Trophoblast cell (in vitro differentiated cells and primary cell): ENCODE data around the gene ATG2B.

Experiments used
- DNase-seq, 2 donors: peaks; one replicate each; pipeline ENCODE4 v3.0.0-alpha.2; 2016
- H2AFZ ChIP-seq: 2 replicates; pipeline ENCODE4 v1.6.1; 2013; ENCODE audit warnings: low read length, moderate library complexity, mild to moderate bottlenecking; ENCODE audit not compliant: insufficient read depth, poor library complexity
- H2AK5ac ChIP-seq: 2 replicates; pipeline ENCODE4 v1.6.1; 2013; ENCODE audit warnings: mild to moderate bottlenecking, low read length
- H2BK120ac ChIP-seq: 2 replicates; pipeline ENCODE4 v1.6.1; 2013; ENCODE audit warnings: low read length, mild to moderate bottlenecking, moderate library complexity; ENCODE audit not compliant: insufficient read depth, poor library complexity
- H2BK12ac ChIP-seq: 2 replicates; pipeline ENCODE4 v1.6.1; 2013; ENCODE audit warnings: mild to moderate bottlenecking, low read length, moderate library complexity
- H2BK5ac ChIP-seq: 2 replicates; pipeline ENCODE4 v1.6.1; 2013; ENCODE audit warnings: low read length, low read depth, moderate library complexity, mild to moderate bottlenecking; ENCODE audit not compliant: poor library complexity
- H3K14ac ChIP-seq: 2 replicates; pipeline ENCODE4 v1.6.1; 2013; ENCODE audit warnings: mild to moderate bottlenecking, low read length
- H3K18ac ChIP-seq: 2 replicates; pipeline ENCODE4 v1.6.1; 2013; ENCODE audit warnings: mild to moderate bottlenecking, low read length
- H3K23ac ChIP-seq: 2 replicates; pipeline ENCODE4 v1.6.1; 2013; ENCODE audit warnings: low read length
- H3K27ac ChIP-seq: 2 replicates; pipeline ENCODE4 v1.5.1; 2013; ENCODE audit warnings: low read depth, mild to moderate bottlenecking, inconsistent platforms, low read length, moderate library complexity
- H3K27me3 ChIP-seq: 2 replicates; pipeline ENCODE4 v1.6.1; 2013; ENCODE audit warnings: inconsistent platforms, mild to moderate bottlenecking, low read length, moderate library complexity; ENCODE audit not compliant: insufficient read depth
- H3K36me3 ChIP-seq, 2 experiments: 1 replicate in 1 of 2; 2 replicates in 1 of 2; pipeline ENCODE4 v1.6.1; 2013; ENCODE audit warnings: low read length in 2 of 2, mild to moderate bottlenecking in 2 of 2, moderate library complexity in 1 of 2; ENCODE audit not compliant: insufficient read depth in 2 of 2, control insufficient read depth in 1 of 2
- H3K4ac ChIP-seq: 2 replicates; pipeline ENCODE4 v1.6.1; 2013; ENCODE audit warnings: low read depth, mild to moderate bottlenecking, low read length, moderate library complexity
- H3K4me1 ChIP-seq, 2 experiments: 1 replicate in 1 of 2; 2 replicates in 1 of 2; pipeline ENCODE4 v1.6.1; 2013; ENCODE audit warnings: low read length in 2 of 2, mild to moderate bottlenecking in 2 of 2, moderate library complexity in 1 of 2; ENCODE audit not compliant: insufficient read depth in 2 of 2, control insufficient read depth in 1 of 2
- H3K4me2 ChIP-seq: 2 replicates; pipeline ENCODE4 v1.6.1; 2013; ENCODE audit warnings: inconsistent platforms, mild to moderate bottlenecking, low read length, moderate library complexity
- H3K4me3 ChIP-seq: 2 replicates; pipeline ENCODE4 v1.5.1; 2013; ENCODE audit warnings: mild to moderate bottlenecking, low read depth, low read length, inconsistent platforms
- H3K79me1 ChIP-seq: one replicate; pipeline ENCODE4 v1.6.1; 2013; ENCODE audit warnings: low read length
- H3K79me2 ChIP-seq: 2 replicates; pipeline ENCODE4 v1.6.1; 2013; ENCODE audit warnings: low read length, mild to moderate bottlenecking; ENCODE audit not compliant: control insufficient read depth, insufficient read depth, poor library complexity
- H3K9ac ChIP-seq: 2 replicates; pipeline ENCODE4 v1.6.1; 2013; ENCODE audit warnings: mild to moderate bottlenecking, low read length
- H3K9me3 ChIP-seq: 2 replicates; pipeline ENCODE4 v1.6.1; 2013; ENCODE audit warnings: low read depth, mild to moderate bottlenecking, control low read depth, inconsistent platforms, low read length; ENCODE audit not compliant: insufficient read depth
- H4K12ac ChIP-seq: 2 replicates; pipeline ENCODE4 v1.6.1; 2013; ENCODE audit warnings: low read depth, mild to moderate bottlenecking, low read length, moderate library complexity
- H4K8ac ChIP-seq: 2 replicates; pipeline ENCODE4 v1.6.1; 2013; ENCODE audit warnings: low read depth, mild to moderate bottlenecking, low read length, moderate library complexity
- H4K91ac ChIP-seq: one replicate; pipeline ENCODE4 v1.6.1; 2013; ENCODE audit warnings: low read depth, mild to moderate bottlenecking, low read length, moderate library complexity
- WGBS: extraction: QIAGEN DNeasy Blood & Tissue Kit; methylation state at CpG from one replicate; pipeline ENCODE4 v1.1.7; 2013; ENCODE audit warnings: missing lambda C conversion rate; ENCODE audit not compliant: insufficient read length, insufficient coverage; ENCODE audit errors: extremely low coverage; 5-methylcytosine and 5-hydroxymethylcytosine counted together

Gene ATG2B

DNA sequence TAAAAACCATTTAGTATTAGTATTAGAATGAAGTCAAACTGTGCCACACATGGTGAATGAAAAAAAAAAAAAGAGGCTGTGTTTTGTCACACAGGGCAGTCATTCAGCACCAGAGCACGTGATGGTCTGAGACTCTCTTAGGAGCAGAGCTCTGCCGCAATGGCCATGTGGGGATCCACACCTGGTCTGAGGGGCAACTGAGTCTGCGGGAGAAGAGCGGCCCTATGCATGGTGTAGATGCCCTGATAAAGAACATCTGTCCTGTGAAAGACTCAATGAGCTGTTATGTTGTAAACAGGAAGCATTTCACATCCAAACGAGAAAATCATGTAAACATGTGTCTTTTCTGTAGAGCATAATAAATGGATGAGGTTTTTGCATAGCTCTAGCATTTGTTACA is 119.4 kb downstream of the ATG2B start:
- Histone ChIP-seq H2BK120ac (no peak overlapping the region), H4K12ac (no peak overlapping the region), H2AK5ac (no peak overlapping the region), H2BK5ac (no peak overlapping the region), H3K9ac (no peak overlapping the region), H3K4me1 (peaks cover 22 to 23% of the 10 kb centered on the region in 2 experiments), H4K91ac (no peak overlapping the region), H3K4ac (no peak overlapping the region), H3K79me1 (peaks cover 16% of the 10 kb centered on the region), H3K14ac (no peak overlapping the region), H3K79me2 (no peaks in the 10 kb centered on the region), H3K4me3 (no peak overlapping the region), H3K4me2 (no peak overlapping the region), H3K27me3 (no peaks in the 10 kb centered on the region), H3K36me3 (peaks cover 31 to 41% of the 10 kb centered on the region in 2 experiments), H2AFZ (no peak overlapping the region), H4K8ac (no peak overlapping the region), H3K9me3 (peaks cover 12% of the 10 kb centered on the region), H3K23ac (no peak overlapping the region), H3K27ac (no peak overlapping the region), H2BK12ac (no peak overlapping the region), H3K18ac (no peak overlapping the region)
- no CpG with 5 or more reads among the region's 5 CpGs for WGBS
- DNase-seq = no peak

DNA sequence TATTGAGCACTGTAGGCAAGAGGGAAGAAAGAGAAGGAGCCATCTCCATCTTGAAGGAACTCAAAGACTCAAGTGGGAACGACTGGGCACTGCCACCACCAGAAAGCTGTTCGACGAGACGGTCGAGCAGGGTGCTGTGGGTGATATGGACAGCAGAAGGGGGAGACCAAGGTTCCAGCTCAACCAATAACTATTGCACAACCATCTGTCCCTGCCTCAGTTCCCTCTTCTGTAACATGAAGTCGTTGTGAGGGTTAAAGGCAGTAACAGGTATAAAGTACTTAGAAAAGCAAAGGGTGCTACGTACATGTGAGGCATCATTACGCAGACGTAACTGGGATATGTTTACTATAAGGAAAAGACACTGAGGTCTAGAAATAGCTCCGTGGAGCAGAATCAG is 121.0 kb downstream of the ATG2B start:
- peaks cover 13% of the 10 kb centered on the region for H3K9me3 ChIP-seq
- no peak overlapping the region for H3K4me2 ChIP-seq
- peaks cover 9% of the 10 kb centered on the region for H3K79me1 ChIP-seq
- H3K4ac ChIP-seq = no peak overlapping the region
- no peak overlapping the region for H4K12ac ChIP-seq
- no peak overlapping the region for H2BK5ac ChIP-seq
- no CpG with 5 or more reads among the region's 10 CpGs for WGBS
- no peaks in the 10 kb centered on the region for H3K27me3 ChIP-seq
- H3K18ac ChIP-seq = no peak overlapping the region
- H3K4me3 ChIP-seq = no peak overlapping the region
- no peak overlapping the region for H4K91ac ChIP-seq
- H2AFZ ChIP-seq = no peak overlapping the region
- H3K4me1 ChIP-seq = peaks cover 18 to 19% of the 10 kb centered on the region in 2 experiments
- H3K23ac ChIP-seq = no peak overlapping the region
- H2BK12ac ChIP-seq = no peak overlapping the region
- H2AK5ac ChIP-seq = no peak overlapping the region
- no peak overlapping the region for H2BK120ac ChIP-seq
- H4K8ac ChIP-seq = no peak overlapping the region
- DNase-seq = no peak
- no peak overlapping the region for H3K27ac ChIP-seq
- H3K36me3 ChIP-seq = peaks cover 42 to 58% of the 10 kb centered on the region in 2 experiments
- no peak overlapping the region for H3K9ac ChIP-seq
- H3K14ac ChIP-seq = no peak overlapping the region
- H3K79me2 ChIP-seq = no peaks in the 10 kb centered on the region

DNA sequence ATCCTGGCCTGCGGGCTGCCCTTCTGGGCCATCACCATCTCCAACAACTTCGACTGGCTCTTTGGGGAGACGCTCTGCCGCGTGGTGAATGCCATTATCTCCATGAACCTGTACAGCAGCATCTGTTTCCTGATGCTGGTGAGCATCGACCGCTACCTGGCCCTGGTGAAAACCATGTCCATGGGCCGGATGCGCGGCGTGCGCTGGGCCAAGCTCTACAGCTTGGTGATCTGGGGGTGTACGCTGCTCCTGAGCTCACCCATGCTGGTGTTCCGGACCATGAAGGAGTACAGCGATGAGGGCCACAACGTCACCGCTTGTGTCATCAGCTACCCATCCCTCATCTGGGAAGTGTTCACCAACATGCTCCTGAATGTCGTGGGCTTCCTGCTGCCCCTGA is 122.5 kb downstream of the ATG2B start:
- no peak for DNase-seq
- peaks cover 49 to 67% of the 10 kb centered on the region in 2 experiments for H3K36me3 ChIP-seq
- no peaks in the 10 kb centered on the region for H3K79me1 ChIP-seq
- H2AFZ ChIP-seq = no peak overlapping the region
- no peak overlapping the region for H3K23ac ChIP-seq
- no peak overlapping the region for H3K18ac ChIP-seq
- no peak overlapping the region for H3K4me2 ChIP-seq
- H2BK12ac ChIP-seq = no peak overlapping the region
- H4K91ac ChIP-seq = no peak overlapping the region
- peak overlapping the region; percentile 14 for H3K4me3 ChIP-seq
- no peaks in the 10 kb centered on the region for H3K27me3 ChIP-seq
- no peak overlapping the region for H4K8ac ChIP-seq
- H4K12ac ChIP-seq = no peak overlapping the region
- peaks cover 5 to 8% of the 10 kb centered on the region in 2 experiments for H3K4me1 ChIP-seq
- no CpG with 5 or more reads among the region's 18 CpGs for WGBS
- H3K79me2 ChIP-seq = no peaks in the 10 kb centered on the region
- no peak overlapping the region for H2BK120ac ChIP-seq
- no peak overlapping the region for H2AK5ac ChIP-seq
- no peak overlapping the region for H3K4ac ChIP-seq
- H3K14ac ChIP-seq = no peak overlapping the region
- H2BK5ac ChIP-seq = no peak overlapping the region
- H3K27ac ChIP-seq = no peak overlapping the region
- H3K9me3 ChIP-seq = peaks cover 13% of the 10 kb centered on the region
- H3K9ac ChIP-seq = no peak overlapping the region

DNA sequence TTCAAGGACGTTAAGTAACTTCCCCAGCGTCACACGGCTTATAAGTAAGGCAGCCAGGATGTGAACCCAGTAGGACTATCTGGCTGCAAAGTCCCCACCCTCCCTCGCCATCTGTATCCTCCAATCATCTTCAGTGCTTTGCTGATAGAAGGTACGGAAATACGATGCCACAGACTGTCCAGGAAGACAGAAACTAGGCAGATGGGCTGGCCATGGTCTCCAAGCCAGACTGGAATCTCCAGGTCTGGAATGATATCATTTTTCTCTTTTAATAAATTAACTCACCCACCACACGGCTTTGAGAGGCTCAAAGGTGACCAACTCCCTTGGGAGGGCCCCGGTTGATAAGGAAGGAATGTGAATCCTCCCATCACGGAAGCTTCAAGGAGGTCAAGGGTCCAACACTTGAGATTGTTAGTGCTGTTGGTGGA is 123.4 kb downstream of the ATG2B start:
- H3K18ac ChIP-seq = no peak overlapping the region
- H2BK12ac ChIP-seq = no peak overlapping the region
- H3K4ac ChIP-seq = no peak overlapping the region
- WGBS = no CpG with 5 or more reads among the region's 9 CpGs
- H4K12ac ChIP-seq = no peak overlapping the region
- no peak overlapping the region for H2BK120ac ChIP-seq
- H3K79me2 ChIP-seq = no peaks in the 10 kb centered on the region
- H3K4me3 ChIP-seq = no peak overlapping the region
- no peak overlapping the region for H3K9ac ChIP-seq
- H3K36me3 ChIP-seq = peaks cover 49 to 68% of the 10 kb centered on the region in 2 experiments
- no peak overlapping the region for H3K27ac ChIP-seq
- H3K4me1 ChIP-seq = peaks cover 4 to 8% of the 10 kb centered on the region in 2 experiments
- no peak overlapping the region for H3K4me2 ChIP-seq
- H2AFZ ChIP-seq = no peak overlapping the region
- H2BK5ac ChIP-seq = no peak overlapping the region
- no peaks in the 10 kb centered on the region for H3K79me1 ChIP-seq
- H3K27me3 ChIP-seq = no peaks in the 10 kb centered on the region
- no peak overlapping the region for H3K23ac ChIP-seq
- no peak overlapping the region for H2AK5ac ChIP-seq
- peaks cover 13% of the 10 kb centered on the region for H3K9me3 ChIP-seq
- H3K14ac ChIP-seq = no peak overlapping the region
- H4K8ac ChIP-seq = no peak overlapping the region
- no peak for DNase-seq
- H4K91ac ChIP-seq = no peak overlapping the region
